GM23338 (cell line): ENCODE results near the gene CHAC1. TPM values are rescaled to one million over a fixed set of nuclear protein-coding genes. Genes with fewer than 3 reads are reported as not detected.

ENCODE experiments used
- ATAC-seq: fragments of 200-7000 bp; cut with Tn5 transposase; 3 replicates; pipeline ENCODE4 v1.9.1; 2020
- DNase-seq: peaks from one replicate; pipeline ENCODE4 v3.0.0-alpha.2; 2015; ENCODE audit warnings: low spot score
- H2AFZ ChIP-seq: fragments of 200-600 bp; sonication (generic); 2 replicates; pipeline ENCODE4 v1.8.0; 2016; ENCODE audit warnings: antibody characterized with exemption, mild to moderate bottlenecking, moderate library complexity
- H3F3A ChIP-seq: fragments of 200-600 bp; sonication (generic); replicated peaks from 2 replicates; pipeline ENCODE4 v1.8.0; 2017; ENCODE audit warnings: antibody characterized with exemption, mixed run types, low read depth
- H3K27ac ChIP-seq: fragments of 200-600 bp; sonication (generic); 2 replicates; pipeline ENCODE4 v1.6.1; 2016; ENCODE audit warnings: low read depth
- H3K27me3 ChIP-seq: fragments of 200-600 bp; sonication (generic); 2 replicates; pipeline ENCODE4 v1.8.0; 2016; ENCODE audit warnings: mild to moderate bottlenecking, mixed run types, moderate library complexity; ENCODE audit not compliant: insufficient read depth
- H3K36me3 ChIP-seq: fragments of 200-600 bp; sonication (generic); 2 replicates; pipeline ENCODE4 v1.8.0; 2016; ENCODE audit warnings: mild to moderate bottlenecking; ENCODE audit not compliant: insufficient read depth
- H3K4me1 ChIP-seq: fragments of 200-600 bp; sonication (generic); 2 replicates; pipeline ENCODE4 v1.8.0; 2016; ENCODE audit warnings: mild to moderate bottlenecking, moderate library complexity; ENCODE audit not compliant: insufficient read depth
- H3K4me2 ChIP-seq: fragments of 200-600 bp; sonication (generic); 2 replicates; pipeline ENCODE4 v1.7.1; 2017; ENCODE audit warnings: mixed run types
- H3K4me3 ChIP-seq: fragments of 200-600 bp; sonication (generic); 2 replicates; pipeline ENCODE4 v1.6.1; 2016; ENCODE audit warnings: mixed run types
- H3K79me2 ChIP-seq: fragments of 200-600 bp; sonication (generic); replicated peaks from 2 replicates; pipeline ENCODE4 v1.8.0; 2017; ENCODE audit warnings: mild to moderate bottlenecking; ENCODE audit not compliant: insufficient read depth
- H3K9me2 ChIP-seq: fragments of 200-600 bp; sonication (generic); 2 replicates; pipeline ENCODE4 v1.8.0; 2017; ENCODE audit not compliant: insufficient read depth
- H4K20me1 ChIP-seq: fragments of 200-600 bp; sonication (generic); replicated peaks from 2 replicates; pipeline ENCODE4 v1.8.0; 2017; ENCODE audit warnings: mild to moderate bottlenecking; ENCODE audit not compliant: insufficient read depth
- H3K27ac Mint-ChIP-seq: 2 replicates; pipeline ENCODE4 v1.8.0; 2020; ENCODE audit warnings: inconsistent platforms, mild to moderate bottlenecking, moderate library complexity, mixed read lengths
- H3K27me3 Mint-ChIP-seq: 3 replicates; pipeline ENCODE4 v1.8.0; 2022; ENCODE audit warnings: low read depth, mild to moderate bottlenecking, moderate library complexity, mixed read lengths, inconsistent platforms; ENCODE audit not compliant: insufficient read depth, poor library complexity
- H3K36me3 Mint-ChIP-seq: 3 replicates; pipeline ENCODE4 v1.8.0; 2021; ENCODE audit warnings: low read depth, mild to moderate bottlenecking, inconsistent platforms, moderate library complexity, mixed read lengths
- H3K4me1 Mint-ChIP-seq: 3 replicates; pipeline ENCODE4 v1.8.0; 2020; ENCODE audit warnings: mild to moderate bottlenecking, inconsistent platforms, mixed read lengths
- H3K4me3 Mint-ChIP-seq: 3 replicates; pipeline ENCODE4 v1.8.0; 2021; ENCODE audit warnings: moderate library complexity, mild to moderate bottlenecking, inconsistent platforms, mixed read lengths
- H3K9me3 Mint-ChIP-seq: 3 replicates; pipeline ENCODE4 v1.8.0; 2020; ENCODE audit warnings: moderate library complexity, mild to moderate bottlenecking, inconsistent platforms, mixed read lengths
- ETS1 ChIP-seq: IDR thresholded peaks from 2 replicates; pipeline ENCODE4 v1.6.1; 2016; ENCODE audit warnings: antibody characterized with exemption
- EZH2phosphoT487 ChIP-seq: fragments of 200-600 bp; sonication (generic); IDR thresholded peaks from one replicate; pipeline ENCODE4 v1.8.1; 2018; ENCODE audit warnings: antibody characterized with exemption; ENCODE audit not compliant: unreplicated experiment
- JUNB ChIP-seq: IDR thresholded peaks from one replicate; pipeline ENCODE4 v1.6.1; 2016; ENCODE audit warnings: antibody characterized with exemption; ENCODE audit not compliant: unreplicated experiment
- NANOG ChIP-seq: IDR thresholded peaks from 2 replicates; pipeline ENCODE4 v1.6.1; 2016; ENCODE audit warnings: antibody characterized with exemption, borderline replicate concordance
- POLR2AphosphoS5 ChIP-seq: IDR thresholded peaks from 2 replicates; pipeline ENCODE4 v1.6.1; 2016; ENCODE audit warnings: antibody characterized with exemption, low read depth
- ZNF114 ChIP-seq: fragments of 250-450 bp; sonication (Bioruptor Pico); IDR thresholded peaks from 2 replicates; pipeline ENCODE4 v1.5.0; 2020; ENCODE audit warnings: mild to moderate bottlenecking, moderate library complexity
- ZNF331 ChIP-seq: fragments of 250-450 bp; sonication (Bioruptor Pico); IDR thresholded peaks from 2 replicates; pipeline ENCODE4 v1.5.0; 2020; ENCODE audit warnings: low read depth, mild to moderate bottlenecking, moderate library complexity
- ZNF462 ChIP-seq: fragments of 250-450 bp; sonication (Bioruptor Pico); IDR thresholded peaks from 2 replicates; pipeline ENCODE4 v1.5.0; 2020; ENCODE audit warnings: mild to moderate bottlenecking, moderate library complexity
- polyA plus RNA-seq: library from polyadenylated mRNA; unstranded; fragments of >200 nt; fragmentation: Nextera tagmentation; extraction: Ambion mirVana; gene quantifications from 2 replicates; pipeline ENCODE4 v1.2.1, GENCODE V29; 2016
- total RNA-seq: library from RNA; depleted of rRNA; stranded (reverse); fragments of >200 nt; shearing (Covaris generic); gene quantifications from 2 replicates; pipeline ENCODE4 v1.2.3, GENCODE V29; 2014

Gene CHAC1
- total and polyA plus RNA-seq, 2 experiments from 2014 or later, result 73.0 to 124 TPM

GRCh38 chr15:40981186-40981585 is 27.9 kb downstream of the CHAC1 start:
- no peak overlapping the region for H3K27ac ChIP-seq
- Mint-ChIP-seq H3K27ac (no peak overlapping the region), H3K4me3 (no peak overlapping the region), H3K9me3 (no peaks in the 10 kb centered on the region; the same call in 2 of the 3 replicates), H3K27me3 (no peaks in the 10 kb centered on the region), H3K4me1 (no peaks in the 10 kb centered on the region), H3K36me3 (peaks cover 80% of the 10 kb centered on the region)
- peaks cover 8% of the 10 kb centered on the region; the same call in 1 of the 2 replicates for H4K20me1 ChIP-seq
- peaks cover 59% of the 10 kb centered on the region for H3K36me3 ChIP-seq
- no peak overlapping the region for H2AFZ ChIP-seq
- H3K9me2 ChIP-seq, result no peaks in the 10 kb centered on the region
- no peaks in the 10 kb centered on the region for H3K79me2 ChIP-seq
- no peak overlapping the region for H3K4me2 ChIP-seq
- TF ChIP-seq ZNF462, result no peak
- TF ChIP-seq POLR2AphosphoS5, result no peak
- TF ChIP-seq ETS1, result no peak
- no peak for TF ChIP-seq NANOG
- TF ChIP-seq JUNB, result no peak
- no peak for TF ChIP-seq ZNF331 (CRISPR knock-in tag)
- no peak for TF ChIP-seq EZH2phosphoT487
- TF ChIP-seq ZNF114, result no peak
- H3F3A ChIP-seq, result 0 out of 2 replicates have a peak, but pooled peaks cover 7% of the 10 kb centered on the region
- no peak for DNase-seq
- H3K27me3 ChIP-seq, result no peaks in the 10 kb centered on the region
- H3K4me1 ChIP-seq, result no peaks in the 10 kb centered on the region
- H3K4me3 ChIP-seq, result no peak overlapping the region
- no peak for ATAC-seq
